DND-41 (cell line): ENCODE data around the gene GJD4.

Experiments
- EZH2 ChIP-seq: IDR thresholded peaks from 3 replicates; pipeline ENCODE4 v1.6.1; 2012; ENCODE audit warnings: borderline replicate concordance, low read depth, mild to moderate bottlenecking, moderate library complexity, low read length, inconsistent platforms; ENCODE audit not compliant: severe bottlenecking
- TF ChIP-seq, protein P1 (sequence below): IDR thresholded peaks from 2 replicates; pipeline ENCODE4 v1.5.1; 2012; ENCODE audit warnings: borderline replicate concordance, low read length, moderate library complexity, mild to moderate bottlenecking; ENCODE audit not compliant: poor library complexity, severe bottlenecking; ENCODE audit errors: extremely low read depth

GRCh38 chr10:35643151-35644049, 38.3 kb downstream of the GJD4 start:
- TF ChIP-seq, protein P1, sequence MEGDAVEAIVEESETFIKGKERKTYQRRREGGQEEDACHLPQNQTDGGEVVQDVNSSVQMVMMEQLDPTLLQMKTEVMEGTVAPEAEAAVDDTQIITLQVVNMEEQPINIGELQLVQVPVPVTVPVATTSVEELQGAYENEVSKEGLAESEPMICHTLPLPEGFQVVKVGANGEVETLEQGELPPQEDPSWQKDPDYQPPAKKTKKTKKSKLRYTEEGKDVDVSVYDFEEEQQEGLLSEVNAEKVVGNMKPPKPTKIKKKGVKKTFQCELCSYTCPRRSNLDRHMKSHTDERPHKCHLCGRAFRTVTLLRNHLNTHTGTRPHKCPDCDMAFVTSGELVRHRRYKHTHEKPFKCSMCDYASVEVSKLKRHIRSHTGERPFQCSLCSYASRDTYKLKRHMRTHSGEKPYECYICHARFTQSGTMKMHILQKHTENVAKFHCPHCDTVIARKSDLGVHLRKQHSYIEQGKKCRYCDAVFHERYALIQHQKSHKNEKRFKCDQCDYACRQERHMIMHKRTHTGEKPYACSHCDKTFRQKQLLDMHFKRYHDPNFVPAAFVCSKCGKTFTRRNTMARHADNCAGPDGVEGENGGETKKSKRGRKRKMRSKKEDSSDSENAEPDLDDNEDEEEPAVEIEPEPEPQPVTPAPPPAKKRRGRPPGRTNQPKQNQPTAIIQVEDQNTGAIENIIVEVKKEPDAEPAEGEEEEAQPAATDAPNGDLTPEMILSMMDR: no peak
- TF ChIP-seq EZH2: no peak
